RCC 7860 (cell line): ENCODE measurements around the gene SASS6.

ENCODE experiments used
- DNase-seq: peaks from one replicate; pipeline ENCODE4 v3.0.0-alpha.2; 2015; ENCODE audit warnings: low spot score
- FAIRE-seq: peaks from 2 replicates; lab custom pipeline; 2012; peaks lifted over from hg19 to GRCh38; lab: Jason Lieb, UNC

SASS6 gene

GRCh38 chr1:100132566-100133477 lies at the start of gene SASS6, which contains the start of gene TRMT13:
SASS6 (minus strand) TSS chr1:100132930; CDS start chr1:100132814, 116 bp downstream.
TRMT13 (plus strand) TSS chr1:100133163; CDS start chr1:100133169, 6 bp downstream.
- FAIRE-seq, result peak; percentile 91

GRCh38 chr1:100178091-100178490 lies 45.4 kb upstream of the SASS6 start, which contains the start of gene LRRC39:
LRRC39 (minus strand) TSS chr1:100178256; CDS start chr1:100168516, 9,740 bp downstream.
- FAIRE-seq, result no peak

More at GRCh38 chr1:100132566-100133477, at the start of gene SASS6, which contains the start of gene TRMT13:
- DNase-seq, result peak; percentile 94

GRCh38 chr1:100177295-100178041 lies 44.7 kb upstream of the SASS6 start:
- FAIRE-seq, result no peak
- DNase-seq, result no peak

More at GRCh38 chr1:100178091-100178490, 45.4 kb upstream of the SASS6 start, which contains the start of gene LRRC39:
- no peak for DNase-seq

GRCh38 chr1:100168051-100168450 lies 35.3 kb upstream of the SASS6 start:
- no peak for FAIRE-seq
- DNase-seq, result no peak

GRCh38 chr1:100164702-100165101 lies 32.0 kb upstream of the SASS6 start:
- FAIRE-seq (no peak), DNase-seq (no peak)

- no peak for DNase-seq
- FAIRE-seq, result no peak
These were observed 31.5 kb upstream of the SASS6 start for GRCh38 chr1:100164216-100164615.

- FAIRE-seq, result no peak
- no peak for DNase-seq
These were observed 30.2 kb upstream of the SASS6 start for GRCh38 chr1:100162881-100163280.

GRCh38 chr1:100152271-100152670 lies 19.5 kb upstream of the SASS6 start:
- no peak for DNase-seq
- FAIRE-seq, result no peak

GRCh38 chr1:100151679-100152078 lies 18.9 kb upstream of the SASS6 start:
- FAIRE-seq, result no peak
- DNase-seq, result no peak

- no peak for FAIRE-seq
- DNase-seq, result no peak
These were observed 15.1 kb upstream of the SASS6 start for GRCh38 chr1:100147875-100148274.

- DNase-seq, result no peak
- peak; percentile 11 for FAIRE-seq
These were observed 14.2 kb upstream of the SASS6 start for GRCh38 chr1:100146958-100147357.

- FAIRE-seq, result no peak
- no peak for DNase-seq
These were observed 12.4 kb upstream of the SASS6 start for GRCh38 chr1:100145116-100145515.

- FAIRE-seq, result no peak
These were observed 9.6 kb upstream of the SASS6 start for GRCh38 chr1:100142343-100142742.

GRCh38 chr1:100141192-100141591 lies 8.5 kb upstream of the SASS6 start:
- DNase-seq (no peak), FAIRE-seq (no peak)

More at GRCh38 chr1:100142343-100142742, 9.6 kb upstream of the SASS6 start:
- DNase-seq, result no peak

GRCh38 chr1:100137602-100138001 lies 4.9 kb upstream of the SASS6 start:
- FAIRE-seq (no peak), DNase-seq (no peak)

GRCh38 chr1:100134872-100135271 lies 2.1 kb upstream of the SASS6 start:
- no peak for FAIRE-seq
- DNase-seq, result no peak

- FAIRE-seq, result no peak
These were observed 1.1 kb downstream of the SASS6 start for GRCh38 chr1:100131623-100132022.

GRCh38 chr1:100130552-100131077 lies 2.1 kb downstream of the SASS6 start:
- DNase-seq (no peak), FAIRE-seq (no peak)

More at GRCh38 chr1:100131623-100132022, 1.1 kb downstream of the SASS6 start:
- no peak for DNase-seq

- FAIRE-seq (no peak), DNase-seq (no peak)
These were observed 5.5 kb downstream of the SASS6 start for GRCh38 chr1:100127226-100127625.

GRCh38 chr1:100122177-100122576 lies 10.6 kb downstream of the SASS6 start:
- DNase-seq (no peak), FAIRE-seq (no peak)

GRCh38 chr1:100115524-100115923 lies 17.2 kb downstream of the SASS6 start:
- DNase-seq (no peak), FAIRE-seq (no peak)
